Subcutaneous abdominal adipose tissue (tissue), 5 donors: ENCODE data around the gene ASAH2.

Source experiments
- H3K27ac ChIP-seq: one replicate; pipeline ENCODE4 v1.7.0; 2013; ENCODE audit warnings: low read depth, mild to moderate bottlenecking, inconsistent platforms, low read length, moderate library complexity
- H3K27me3 ChIP-seq, 5 donors: one replicate each; pipeline ENCODE4 v1.7.0; 2013; ENCODE audit warnings: low read length in 5 of 5, inconsistent platforms in 1 of 5; ENCODE audit not compliant: control insufficient read depth in 5 of 5, insufficient read depth in 4 of 5
- H3K36me3 ChIP-seq, 5 donors: one replicate each; pipeline ENCODE4 v1.7.0; 2013; ENCODE audit warnings: low read length in 5 of 5; ENCODE audit not compliant: control insufficient read depth in 5 of 5, insufficient read depth in 5 of 5
- H3K4me1 ChIP-seq, 5 donors: one replicate each; pipeline ENCODE4 v1.7.0; 2013; ENCODE audit warnings: low read length in 5 of 5, mild to moderate bottlenecking in 3 of 5, moderate library complexity in 1 of 5; ENCODE audit not compliant: control insufficient read depth in 5 of 5, insufficient read depth in 5 of 5
- H3K4me3 ChIP-seq, 5 donors: one replicate each; pipeline ENCODE4 v1.7.0; 2013; ENCODE audit warnings: low read length in 5 of 5, low read depth in 1 of 5
- H3K9ac ChIP-seq, 5 donors: one replicate each; pipeline ENCODE4 v1.7.0; 2013; ENCODE audit warnings: low read length in 5 of 5, mild to moderate bottlenecking in 4 of 5, moderate library complexity in 3 of 5
- H3K9me3 ChIP-seq, 5 donors: one replicate each; pipeline ENCODE4 v1.7.0; 2013; ENCODE audit warnings: low read length in 5 of 5; ENCODE audit not compliant: control insufficient read depth in 5 of 5
- donor health status: healthy.
- donor health status: healthy.
- donor health status: healthy.
- donor health status: healthy.
- donor health status: healthy.

The ASAH2 gene

GRCh38 chr10:50251394-50251793, at the start of gene ASAH2:
Gene ASAH2 (minus strand): TSS chr10:50251516. CDS start chr10:50248610, 2,906 bp downstream.
- no peaks in the 10 kb centered on the region for H3K9me3 ChIP-seq
- no peaks in the 10 kb centered on the region for H3K27me3 ChIP-seq
- H3K9ac ChIP-seq = no peak within 1 kb of the TSS
- H3K36me3 ChIP-seq = no peaks in the 10 kb centered on the region
- no peak within 1 kb of the TSS for H3K27ac ChIP-seq
- no peak within 1 kb of the TSS for H3K4me3 ChIP-seq
- H3K4me1 ChIP-seq = no peaks in the 10 kb centered on the region

GRCh38 chr10:50299948-50300669, 48.8 kb upstream of the ASAH2 start:
- H3K27me3 ChIP-seq = no peaks in the 10 kb centered on the region
- peaks cover 0 to 2% (median 0%) of the 10 kb centered on the region in 5 donors for H3K36me3 ChIP-seq
- no peaks in the 10 kb centered on the region for H3K4me1 ChIP-seq
- no peaks in the 10 kb centered on the region for H3K9me3 ChIP-seq
- no peak overlapping the region for H3K27ac ChIP-seq
- H3K9ac ChIP-seq = no peak overlapping the region
- H3K4me3 ChIP-seq = no peak overlapping the region

GRCh38 chr10:50295367-50295766, 44.1 kb upstream of the ASAH2 start:
- Histone ChIP-seq H3K4me1 (peaks cover 0 to 3% (median 0%) of the 10 kb centered on the region in 5 donors), H3K9me3 (no peaks in the 10 kb centered on the region), H3K27me3 (no peaks in the 10 kb centered on the region), H3K36me3 (no peaks in the 10 kb centered on the region), H3K4me3 (no peak overlapping the region), H3K27ac (no peak overlapping the region), H3K9ac (no peak overlapping the region)

GRCh38 chr10:50294582-50294981, 43.3 kb upstream of the ASAH2 start:
- Histone ChIP-seq H3K4me3 (no peak overlapping the region), H3K9me3 (no peaks in the 10 kb centered on the region), H3K27ac (no peak overlapping the region), H3K9ac (no peak overlapping the region), H3K27me3 (no peaks in the 10 kb centered on the region), H3K36me3 (no peaks in the 10 kb centered on the region), H3K4me1 (peaks cover 0 to 3% (median 0%) of the 10 kb centered on the region in 5 donors)

- H3K4me3 ChIP-seq = no peak overlapping the region
- H3K9ac ChIP-seq = no peak overlapping the region
- H3K9me3 ChIP-seq = no peaks in the 10 kb centered on the region
Observed at GRCh38 chr10:50293513-50294313, 42.4 kb upstream of the ASAH2 start.

GRCh38 chr10:50291261-50291850, 40.0 kb upstream of the ASAH2 start:
- H3K4me3 ChIP-seq = no peak overlapping the region
- peaks cover 0 to 15% (median 10%) of the 10 kb centered on the region in 5 donors for H3K4me1 ChIP-seq
- H3K9me3 ChIP-seq = no peaks in the 10 kb centered on the region
- no peaks in the 10 kb centered on the region for H3K27me3 ChIP-seq
- H3K36me3 ChIP-seq = no peaks in the 10 kb centered on the region
- H3K27ac ChIP-seq = no peak overlapping the region
- H3K9ac ChIP-seq = no peak overlapping the region

More at GRCh38 chr10:50293513-50294313, 42.4 kb upstream of the ASAH2 start:
- H3K27me3 ChIP-seq = no peaks in the 10 kb centered on the region
- H3K27ac ChIP-seq = no peak overlapping the region
- peaks cover 0 to 3% (median 0%) of the 10 kb centered on the region in 5 donors for H3K4me1 ChIP-seq
- no peaks in the 10 kb centered on the region for H3K36me3 ChIP-seq

- no peak overlapping the region for H3K27ac ChIP-seq
- no peak overlapping the region for H3K4me3 ChIP-seq
- H3K36me3 ChIP-seq = no peaks in the 10 kb centered on the region
Observed at GRCh38 chr10:50289196-50289595, 37.9 kb upstream of the ASAH2 start.

GRCh38 chr10:50286996-50287803, 35.9 kb upstream of the ASAH2 start:
- Histone ChIP-seq H3K9me3 (no peaks in the 10 kb centered on the region), H3K4me1 (peaks cover 0 to 16% (median 12%) of the 10 kb centered on the region in 5 donors), H3K36me3 (no peaks in the 10 kb centered on the region), H3K9ac (no peak overlapping the region), H3K4me3 (no peak overlapping the region), H3K27me3 (no peaks in the 10 kb centered on the region), H3K27ac (no peak overlapping the region)

More at GRCh38 chr10:50289196-50289595, 37.9 kb upstream of the ASAH2 start:
- Histone ChIP-seq H3K9me3 (no peaks in the 10 kb centered on the region), H3K9ac (no peak overlapping the region), H3K4me1 (peaks cover 0 to 19% (median 12%) of the 10 kb centered on the region in 5 donors), H3K27me3 (no peaks in the 10 kb centered on the region)

- no peak overlapping the region for H3K27ac ChIP-seq
- H3K36me3 ChIP-seq = no peaks in the 10 kb centered on the region
- H3K9ac ChIP-seq = no peak overlapping the region
Observed at GRCh38 chr10:50286517-50286916, 35.2 kb upstream of the ASAH2 start.

More at GRCh38 chr10:50286517-50286916, 35.2 kb upstream of the ASAH2 start:
- peaks cover 0 to 16% (median 12%) of the 10 kb centered on the region in 5 donors for H3K4me1 ChIP-seq
- no peaks in the 10 kb centered on the region for H3K9me3 ChIP-seq
- no peaks in the 10 kb centered on the region for H3K27me3 ChIP-seq
- no peak overlapping the region for H3K4me3 ChIP-seq
